NB4 (cell line): Measurements from ENCODE around the gene DACT3.

ENCODE experiments used
- CTCF ChIP-seq: IDR thresholded peaks from one replicate; pipeline ENCODE4 v1.5.1; 2012; ENCODE audit warnings: low read depth, low read length
- POLR2A ChIP-seq: IDR thresholded peaks from 2 replicates; pipeline ENCODE4 v1.6.1; 2011; ENCODE audit warnings: mild to moderate bottlenecking; ENCODE audit not compliant: insufficient read length; ENCODE audit errors: extremely low read depth

- TF ChIP-seq CTCF, result no peak
- no peak for TF ChIP-seq POLR2A
Observed at GRCh38 chr19:46629546-46630025, 31.4 kb downstream of the DACT3 start.
